ENCODE data around the gene NUBPL.

- no peak for TF ChIP-seq FOXM1 (IDR thresholded peaks at IDR 0.05; ENCODE audit: low read depth)
- no peak for TF ChIP-seq CTCF (IDR thresholded peaks at IDR 0.05)
- TF ChIP-seq EZH2phosphoT487 (IDR thresholded peaks at IDR 0.05; ENCODE audit: borderline replicate concordance, low read depth), result no peak
- TF ChIP-seq MXI1 (IDR thresholded peaks at IDR 0.05; ENCODE audit: low read depth, low read length), result no peak
- TF ChIP-seq TAF1 (IDR thresholded peaks at IDR 0.05; ENCODE audit: borderline replicate concordance, low read depth, low read length), result no peak
- no peak for TF ChIP-seq ELF1 (IDR thresholded peaks at IDR 0.05)
- no peak for TF ChIP-seq NRF1 (IDR thresholded peaks at IDR 0.05; ENCODE audit: low read depth, low read length)
- no peak for TF ChIP-seq MAX (IDR thresholded peaks at IDR 0.05; ENCODE audit: low read depth)
- TF ChIP-seq TCF12 (IDR thresholded peaks at IDR 0.05), result no peak
- TF ChIP-seq FOSL2 (IDR thresholded peaks at IDR 0.05; ENCODE audit: borderline replicate concordance, low read depth), result 0 out of 2 replicates have a peak, but pooled peaks have one; percentile 7
- TF ChIP-seq USF2 (IDR thresholded peaks at IDR 0.05; ENCODE audit: borderline replicate concordance, low read depth, low read length), result no peak
Observed at GRCh38 chr14:31858868-31859267, 297.7 kb downstream of the NUBPL start.
